ENCODE results near the gene TPST1. TPM values are rescaled to one million over a fixed set of nuclear protein-coding genes. Genes with fewer than 3 reads are reported as not detected.

The TPST1 gene
- total RNA-seq, 1 experiment from 2014 or later, result 15.0 TPM

GRCh38 chr7:66352071-66352470, 146.9 kb downstream of the TPST1 start:
- Mint-ChIP-seq H3K9me3 (no peaks in the 10 kb centered on the region), H3K4me3 (no peak overlapping the region), H3K4me1 (peaks cover 18% of the 10 kb centered on the region), H3K36me3 (no peaks in the 10 kb centered on the region), H3K27ac (peak overlapping the region; percentile 12; the same call in 1 of the 2 replicates), H3K27me3 (ENCODE audit: low read depth) (no peaks in the 10 kb centered on the region)
- DNase-seq (ENCODE audit: low spot score), result peak; percentile 34
- ATAC-seq, result peak; percentile 97
- ChIA-PET CTCF (interaction anchor here (0.6 to 1.7 kb wide), 2 partner anchors 13 to 147 kb away, joined by 3 to 4 read pairs; no protein-coding TSS in a partner anchor), POLR2A (no interaction called here)
- TF ChIP-seq FOXP4 (CRISPR knock-in tag; IDR thresholded peaks at IDR 0.05), result no peak
- no peak for TF ChIP-seq MLX (CRISPR knock-in tag; IDR thresholded peaks at IDR 0.05)
- TF ChIP-seq SOX15 (CRISPR knock-in tag; IDR thresholded peaks at IDR 0.05), result no peak
- TF ChIP-seq SMAD4 (CRISPR knock-in tag; IDR thresholded peaks at IDR 0.05), result no peak
- TF ChIP-seq ZMAT4 (CRISPR knock-in tag; IDR thresholded peaks at IDR 0.05), result no peak
- no peak for TF ChIP-seq JUN (CRISPR knock-in tag; IDR thresholded peaks at IDR 0.05)
- TF ChIP-seq GRHL2 (CRISPR knock-in tag; IDR thresholded peaks at IDR 0.05; ENCODE audit: insufficient replicate concordance, severe bottlenecking), result no peak
- TF ChIP-seq NFATC4 (CRISPR knock-in tag; IDR thresholded peaks at IDR 0.05), result no peak
- TF ChIP-seq ZNF219 (CRISPR knock-in tag; IDR thresholded peaks at IDR 0.05; ENCODE audit: borderline replicate concordance), result no peak
- no peak for TF ChIP-seq ZNF232 (CRISPR knock-in tag; IDR thresholded peaks at IDR 0.05)
- TF ChIP-seq ZNF423 (CRISPR knock-in tag; IDR thresholded peaks at IDR 0.05), result no peak
- TF ChIP-seq ESRRA (CRISPR knock-in tag; IDR thresholded peaks at IDR 0.05; ENCODE audit: borderline replicate concordance), result no peak
- no peak for TF ChIP-seq AFF4 (CRISPR knock-in tag; IDR thresholded peaks at IDR 0.05; ENCODE audit: borderline replicate concordance)
- no peak for TF ChIP-seq SP1 (CRISPR knock-in tag; conservative IDR thresholded peaks at IDR 0.05)
- TF ChIP-seq RORB (CRISPR knock-in tag; IDR thresholded peaks at IDR 0.05), result no peak
- TF ChIP-seq ELF4 (CRISPR knock-in tag; IDR thresholded peaks at IDR 0.05; ENCODE audit: low read depth), result no peak
- no peak for TF ChIP-seq NR1H2 (CRISPR knock-in tag; IDR thresholded peaks at IDR 0.05)
- TF ChIP-seq GTF2I (CRISPR knock-in tag; conservative IDR thresholded peaks at IDR 0.05), result no peak

DNA sequence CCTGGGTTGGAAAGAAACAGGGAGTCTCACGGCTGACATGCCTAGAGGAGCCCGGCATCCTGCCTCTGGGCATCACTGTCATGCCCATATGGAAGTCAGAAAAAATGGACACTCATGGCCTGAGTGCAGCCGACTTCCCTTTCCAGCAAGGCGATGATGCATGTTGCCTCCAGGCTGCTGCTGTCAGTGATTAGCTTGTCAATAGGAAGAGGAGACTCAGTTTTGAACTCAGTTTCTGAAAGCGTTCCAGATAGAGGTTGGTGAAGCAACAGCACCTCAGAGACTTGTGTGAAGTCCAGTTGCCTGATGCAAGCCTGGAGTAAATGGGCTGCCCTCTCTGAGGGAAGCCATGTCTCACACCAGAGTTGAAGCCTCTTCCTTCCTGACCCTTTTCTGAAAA, 148.4 kb downstream of the TPST1 start:
- DNase-seq (ENCODE audit: low spot score) (no peak), ATAC-seq (no peak)
- POLR2A ChIA-PET, result no interaction called here
- CTCF ChIA-PET, result no interaction called here
- Mint-ChIP-seq H3K4me1 (peaks cover 18% of the 10 kb centered on the region), H3K27ac (no peak overlapping the region), H3K9me3 (no peaks in the 10 kb centered on the region), H3K27me3 (ENCODE audit: low read depth) (no peaks in the 10 kb centered on the region), H3K36me3 (no peaks in the 10 kb centered on the region), H3K4me3 (no peak overlapping the region)
- TF ChIP-seq TEAD4 (CRISPR knock-in tag; IDR thresholded peaks at IDR 0.05) (no peak), ZNF317 (CRISPR knock-in tag; IDR thresholded peaks at IDR 0.05; ENCODE audit: borderline replicate concordance, low read depth) (0 out of 2 replicates have a peak, but pooled peaks have one; percentile 50)
